ENCODE results near the gene DDI1. TPM values are rescaled to one million over a fixed set of nuclear protein-coding genes. Genes with fewer than 3 reads are reported as not detected.

The DDI1 gene
- total and polyA plus RNA-seq, 2 of the 13 experiments (the other 11 are each of a cell fraction or from before 2014, with no cell fraction given) = not detected

DNA sequence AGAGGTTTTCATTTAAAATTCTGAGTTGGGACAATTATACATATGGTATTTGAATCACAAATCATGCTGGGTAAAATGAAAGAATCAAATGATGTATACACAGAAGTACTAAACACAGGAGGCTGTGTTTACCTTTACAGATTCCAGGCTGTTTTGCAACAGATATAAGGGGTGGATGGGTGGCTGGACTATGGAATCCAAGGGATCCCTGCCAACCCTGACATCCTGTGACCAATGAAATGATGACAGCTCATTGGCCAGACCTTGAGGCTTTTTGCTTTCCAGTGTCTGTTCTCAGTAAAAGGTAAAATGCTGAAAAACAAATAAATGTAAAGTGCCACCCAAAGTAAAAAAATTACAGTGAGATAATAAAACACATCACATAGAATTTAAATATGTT is 3.3 kb upstream of the DDI1 start (continued):
- TF ChIP-seq, protein P1, sequence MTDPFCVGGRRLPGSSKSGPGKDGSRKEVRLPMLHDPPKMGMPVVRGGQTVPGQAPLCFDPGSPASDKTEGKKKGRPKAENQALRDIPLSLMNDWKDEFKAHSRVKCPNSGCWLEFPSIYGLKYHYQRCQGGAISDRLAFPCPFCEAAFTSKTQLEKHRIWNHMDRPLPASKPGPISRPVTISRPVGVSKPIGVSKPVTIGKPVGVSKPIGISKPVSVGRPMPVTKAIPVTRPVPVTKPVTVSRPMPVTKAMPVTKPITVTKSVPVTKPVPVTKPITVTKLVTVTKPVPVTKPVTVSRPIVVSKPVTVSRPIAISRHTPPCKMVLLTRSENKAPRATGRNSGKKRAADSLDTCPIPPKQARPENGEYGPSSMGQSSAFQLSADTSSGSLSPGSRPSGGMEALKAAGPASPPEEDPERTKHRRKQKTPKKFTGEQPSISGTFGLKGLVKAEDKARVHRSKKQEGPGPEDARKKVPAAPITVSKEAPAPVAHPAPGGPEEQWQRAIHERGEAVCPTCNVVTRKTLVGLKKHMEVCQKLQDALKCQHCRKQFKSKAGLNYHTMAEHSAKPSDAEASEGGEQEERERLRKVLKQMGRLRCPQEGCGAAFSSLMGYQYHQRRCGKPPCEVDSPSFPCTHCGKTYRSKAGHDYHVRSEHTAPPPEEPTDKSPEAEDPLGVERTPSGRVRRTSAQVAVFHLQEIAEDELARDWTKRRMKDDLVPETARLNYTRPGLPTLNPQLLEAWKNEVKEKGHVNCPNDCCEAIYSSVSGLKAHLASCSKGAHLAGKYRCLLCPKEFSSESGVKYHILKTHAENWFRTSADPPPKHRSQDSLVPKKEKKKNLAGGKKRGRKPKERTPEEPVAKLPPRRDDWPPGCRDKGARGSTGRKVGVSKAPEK (CRISPR knock-in tag; IDR thresholded peaks at IDR 0.05; ENCODE audit: borderline replicate concordance) = no peak
- TF ChIP-seq, protein P2, sequence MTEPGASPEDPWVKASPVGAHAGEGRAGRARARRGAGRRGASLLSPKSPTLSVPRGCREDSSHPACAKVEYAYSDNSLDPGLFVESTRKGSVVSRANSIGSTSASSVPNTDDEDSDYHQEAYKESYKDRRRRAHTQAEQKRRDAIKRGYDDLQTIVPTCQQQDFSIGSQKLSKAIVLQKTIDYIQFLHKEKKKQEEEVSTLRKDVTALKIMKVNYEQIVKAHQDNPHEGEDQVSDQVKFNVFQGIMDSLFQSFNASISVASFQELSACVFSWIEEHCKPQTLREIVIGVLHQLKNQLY (CRISPR knock-in tag; IDR thresholded peaks at IDR 0.05) = no peak
- no peak for TF ChIP-seq POLR2G (IDR thresholded peaks at IDR 0.05; ENCODE audit: low read depth, low read length)
- TF ChIP-seq, protein P3, sequence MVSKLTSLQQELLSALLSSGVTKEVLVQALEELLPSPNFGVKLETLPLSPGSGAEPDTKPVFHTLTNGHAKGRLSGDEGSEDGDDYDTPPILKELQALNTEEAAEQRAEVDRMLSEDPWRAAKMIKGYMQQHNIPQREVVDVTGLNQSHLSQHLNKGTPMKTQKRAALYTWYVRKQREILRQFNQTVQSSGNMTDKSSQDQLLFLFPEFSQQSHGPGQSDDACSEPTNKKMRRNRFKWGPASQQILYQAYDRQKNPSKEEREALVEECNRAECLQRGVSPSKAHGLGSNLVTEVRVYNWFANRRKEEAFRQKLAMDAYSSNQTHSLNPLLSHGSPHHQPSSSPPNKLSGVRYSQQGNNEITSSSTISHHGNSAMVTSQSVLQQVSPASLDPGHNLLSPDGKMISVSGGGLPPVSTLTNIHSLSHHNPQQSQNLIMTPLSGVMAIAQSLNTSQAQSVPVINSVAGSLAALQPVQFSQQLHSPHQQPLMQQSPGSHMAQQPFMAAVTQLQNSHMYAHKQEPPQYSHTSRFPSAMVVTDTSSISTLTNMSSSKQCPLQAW (CRISPR knock-in tag; IDR thresholded peaks at IDR 0.05) = no peak
- TF ChIP-seq NFYC (CRISPR knock-in tag; IDR thresholded peaks at IDR 0.05) = peak; percentile 45; the same call in 1 of the 2 replicates
- peak; percentile 65 for TF ChIP-seq CEBPG (CRISPR knock-in tag; IDR thresholded peaks at IDR 0.05)
- TF ChIP-seq ZNF577 (CRISPR knock-in tag; IDR thresholded peaks at IDR 0.05; ENCODE audit: borderline replicate concordance, low read depth) = no peak
- TF ChIP-seq ERF (CRISPR knock-in tag; IDR thresholded peaks at IDR 0.05) = no peak
- no peak for TF ChIP-seq RAD51 (IDR thresholded peaks at IDR 0.05; ENCODE audit: borderline replicate concordance)
- no peak for TF ChIP-seq PRMT3 (CRISPR knock-in tag; IDR thresholded peaks at IDR 0.05; ENCODE audit: borderline replicate concordance, low read depth)
- TF ChIP-seq ZNF788 (CRISPR knock-in tag; IDR thresholded peaks at IDR 0.05; ENCODE audit: borderline replicate concordance) = no peak
- no peak for TF ChIP-seq MYC (CRISPR knock-in tag; IDR thresholded peaks at IDR 0.05; ENCODE audit: borderline replicate concordance)
- TF ChIP-seq FOXA1 (IDR thresholded peaks at IDR 0.05) = 0 out of 2 replicates have a peak, but pooled peaks have one; percentile 11
- TF ChIP-seq FOXA1 (CRISPR knock-in tag; IDR thresholded peaks at IDR 0.05) = peak; percentile 73
- TF ChIP-seq CREM (IDR thresholded peaks at IDR 0.05) = no peak
- no peak for TF ChIP-seq CREM (CRISPR knock-in tag; IDR thresholded peaks at IDR 0.05)
- no peak for TF ChIP-seq NFKB2 (CRISPR knock-in tag; IDR thresholded peaks at IDR 0.05; ENCODE audit: borderline replicate concordance)
- no peak for TF ChIP-seq ZNF225 (CRISPR knock-in tag; IDR thresholded peaks at IDR 0.05)
- TF ChIP-seq, protein P4, sequence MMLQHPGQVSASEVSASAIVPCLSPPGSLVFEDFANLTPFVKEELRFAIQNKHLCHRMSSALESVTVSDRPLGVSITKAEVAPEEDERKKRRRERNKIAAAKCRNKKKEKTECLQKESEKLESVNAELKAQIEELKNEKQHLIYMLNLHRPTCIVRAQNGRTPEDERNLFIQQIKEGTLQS (CRISPR knock-in tag; IDR thresholded peaks at IDR 0.05) = no peak
- TF ChIP-seq ZNF713 (CRISPR knock-in tag; IDR thresholded peaks at IDR 0.05) = no peak
- no peak for TF ChIP-seq PHF8 (CRISPR knock-in tag; IDR thresholded peaks at IDR 0.05)
- TF ChIP-seq ZNF878 (CRISPR knock-in tag; IDR thresholded peaks at IDR 0.05) = no peak
- no peak; the same call in 1 of the 2 replicates for TF ChIP-seq GABPB1 (CRISPR knock-in tag; IDR thresholded peaks at IDR 0.05)
- no peak for TF ChIP-seq HOXA3 (CRISPR knock-in tag; IDR thresholded peaks at IDR 0.05)
- TF ChIP-seq YEATS2 (CRISPR knock-in tag; IDR thresholded peaks at IDR 0.05; ENCODE audit: borderline replicate concordance) = no peak
- TF ChIP-seq, protein P5, sequence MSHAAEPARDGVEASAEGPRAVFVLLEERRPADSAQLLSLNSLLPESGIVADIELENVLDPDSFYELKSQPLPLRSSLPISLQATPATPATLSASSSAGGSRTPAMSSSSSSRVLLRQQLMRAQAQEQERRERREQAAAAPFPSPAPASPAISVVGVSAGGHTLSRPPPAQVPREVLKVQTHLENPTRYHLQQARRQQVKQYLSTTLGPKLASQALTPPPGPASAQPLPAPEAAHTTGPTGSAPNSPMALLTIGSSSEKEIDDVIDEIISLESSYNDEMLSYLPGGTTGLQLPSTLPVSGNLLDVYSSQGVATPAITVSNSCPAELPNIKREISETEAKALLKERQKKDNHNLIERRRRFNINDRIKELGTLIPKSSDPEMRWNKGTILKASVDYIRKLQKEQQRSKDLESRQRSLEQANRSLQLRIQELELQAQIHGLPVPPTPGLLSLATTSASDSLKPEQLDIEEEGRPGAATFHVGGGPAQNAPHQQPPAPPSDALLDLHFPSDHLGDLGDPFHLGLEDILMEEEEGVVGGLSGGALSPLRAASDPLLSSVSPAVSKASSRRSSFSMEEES (CRISPR knock-in tag; IDR thresholded peaks at IDR 0.05) = 0 out of 2 replicates have a peak, but pooled peaks have one; percentile 28
- no peak for TF ChIP-seq ZNF615 (CRISPR knock-in tag; IDR thresholded peaks at IDR 0.05; ENCODE audit: borderline replicate concordance)
- TF ChIP-seq ZNF670 (CRISPR knock-in tag; IDR thresholded peaks at IDR 0.05; ENCODE audit: borderline replicate concordance) = no peak
